UCSD-AML1 (cell line): Measurements from ENCODE around the gene RBM47.
"Not testable (repeated sequence)": the region's sequence is repeated elsewhere in the genome, so short reads cannot be mapped to it uniquely, and the experiment has no call there.

Experiments
- DNase-seq: peaks from one replicate; lab custom pipeline; 2025; ENCODE audit not compliant: unreplicated experiment; lab: John Stamatoyannopoulos, UW

The RBM47 gene

GRCh38 chr4:40564815-40565483 is 64.7 kb downstream of the RBM47 start:
- no peak for DNase-seq

GRCh38 chr4:40564004-40564403 is 65.7 kb downstream of the RBM47 start:
- no peak for DNase-seq

- no peak for DNase-seq
Measured at GRCh38 chr4:40563401-40563800, 66.3 kb downstream of the RBM47 start.

- DNase-seq = no peak
Measured at GRCh38 chr4:40562681-40563080, 67.0 kb downstream of the RBM47 start.

- DNase-seq = no peak
Measured at GRCh38 chr4:40562208-40562607, 67.5 kb downstream of the RBM47 start.

- DNase-seq = not testable (repeated sequence)
Measured at GRCh38 chr4:40561543-40562177, 68.0 kb downstream of the RBM47 start.

GRCh38 chr4:40559585-40560465 is 69.8 kb downstream of the RBM47 start:
- no peak for DNase-seq

- DNase-seq = no peak
Measured at GRCh38 chr4:40557736-40558135, 71.9 kb downstream of the RBM47 start.

GRCh38 chr4:40555176-40555900 is 74.3 kb downstream of the RBM47 start:
- DNase-seq = no peak

GRCh38 chr4:40554641-40555040 is 75.0 kb downstream of the RBM47 start:
- DNase-seq = not testable (repeated sequence)

- peak; percentile 24 for DNase-seq
Measured at GRCh38 chr4:40553995-40554394, 75.7 kb downstream of the RBM47 start.

- no peak for DNase-seq
Measured at GRCh38 chr4:40552536-40552935, 77.1 kb downstream of the RBM47 start.

- not testable (repeated sequence) for DNase-seq
Measured at GRCh38 chr4:40551568-40552136, 78.0 kb downstream of the RBM47 start.

GRCh38 chr4:40550948-40551462 is 78.7 kb downstream of the RBM47 start:
- DNase-seq = no peak

- no peak for DNase-seq
Measured at GRCh38 chr4:40550196-40550595, 79.5 kb downstream of the RBM47 start.

GRCh38 chr4:40548256-40548655 is 81.4 kb downstream of the RBM47 start:
- DNase-seq = no peak

GRCh38 chr4:40547789-40548132 is 81.9 kb downstream of the RBM47 start:
- DNase-seq = no peak

GRCh38 chr4:40546969-40547788 is 82.5 kb downstream of the RBM47 start:
- DNase-seq = no peak

- DNase-seq = no peak
Measured at GRCh38 chr4:40546506-40546905, 83.2 kb downstream of the RBM47 start.

GRCh38 chr4:40545487-40545886 is 84.2 kb downstream of the RBM47 start:
- DNase-seq = not testable (repeated sequence)
